Activated T-cell treated with anti-CD3 and anti-CD28 coated beads for 1 hour (primary cell): Measurements from ENCODE around the gene SLC26A6.

Experiments used
- DNase-seq: peaks from one replicate; pipeline ENCODE4 v3.0.0-alpha.2; 2020; ENCODE audit warnings: low read depth

SLC26A6 gene

GRCh38 chr3:48631516-48632448 is 3.5 kb downstream of the SLC26A6 start:
- DNase-seq: no peak

DNA sequence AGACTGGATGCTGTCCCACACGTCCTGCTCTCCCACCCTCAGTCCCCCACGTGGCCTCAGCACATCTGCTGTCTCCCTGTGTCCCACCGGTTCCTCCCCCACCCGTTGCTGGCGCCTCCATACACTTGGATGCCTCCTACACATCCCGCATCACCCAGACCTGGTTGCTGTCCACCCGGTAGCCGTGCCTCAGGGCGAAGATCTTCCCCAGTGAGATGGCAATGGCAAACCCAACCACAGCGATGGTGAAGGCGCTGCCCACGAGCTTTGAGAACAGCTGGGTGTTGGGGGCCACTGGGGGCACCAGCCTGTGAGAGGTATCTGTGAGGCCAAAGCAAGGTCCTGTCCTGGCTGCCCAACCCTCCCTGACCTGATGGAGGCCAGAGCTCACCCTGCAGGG is 4.4 kb downstream of the SLC26A6 start:
- no peak for DNase-seq

DNA sequence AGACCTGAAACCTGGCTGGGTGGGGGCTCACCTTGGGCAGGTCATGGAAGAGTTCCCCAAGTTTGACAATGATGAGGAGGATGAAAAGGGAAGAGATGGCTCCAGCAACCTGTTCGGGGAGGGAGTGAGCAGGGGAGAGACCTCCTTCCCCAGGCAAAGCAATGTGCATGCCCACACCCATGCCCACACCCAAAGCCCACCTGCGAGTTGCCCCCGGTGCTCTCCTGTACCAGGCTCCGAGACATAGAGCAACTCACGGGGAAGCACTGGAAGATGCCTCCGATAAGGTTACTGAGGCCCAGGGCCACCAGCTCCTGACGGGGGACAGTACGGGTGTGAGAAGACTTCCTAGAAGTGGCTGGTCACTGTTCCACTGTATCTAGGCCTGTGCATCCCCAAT is 4.9 kb downstream of the SLC26A6 start:
- no peak for DNase-seq

- DNase-seq: no peak
These were observed 5.4 kb downstream of the SLC26A6 start for GRCh38 chr3:48629894-48630293.

- DNase-seq: no peak
These were observed 6.8 kb downstream of the SLC26A6 start for GRCh38 chr3:48628277-48629017.

DNA sequence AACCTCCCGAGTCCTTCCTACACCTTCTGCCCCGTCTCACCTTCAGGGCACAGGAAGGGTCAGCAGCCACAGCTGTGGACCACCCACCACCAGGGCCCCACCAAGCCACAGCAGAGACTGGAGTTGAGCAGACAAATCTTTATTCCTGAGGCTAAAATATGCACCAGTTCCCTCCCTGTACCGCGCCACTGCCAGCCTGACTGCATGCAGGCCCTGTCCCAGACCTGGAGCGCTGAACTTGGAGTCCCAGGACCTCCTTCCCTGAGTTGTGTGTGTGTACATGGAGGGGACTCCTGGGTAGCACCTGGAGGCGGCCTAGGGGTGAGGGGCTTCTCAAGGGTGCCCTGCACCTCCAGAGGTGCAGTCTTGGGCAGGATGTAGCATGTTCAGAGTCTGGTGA is 9.7 kb downstream of the SLC26A6 start:
- no peak for DNase-seq

- DNase-seq: no peak
These were observed 10.5 kb downstream of the SLC26A6 start for GRCh38 chr3:48624767-48625166.

- no peak for DNase-seq
These were observed 11.3 kb downstream of the SLC26A6 start for GRCh38 chr3:48623851-48624547.

DNA sequence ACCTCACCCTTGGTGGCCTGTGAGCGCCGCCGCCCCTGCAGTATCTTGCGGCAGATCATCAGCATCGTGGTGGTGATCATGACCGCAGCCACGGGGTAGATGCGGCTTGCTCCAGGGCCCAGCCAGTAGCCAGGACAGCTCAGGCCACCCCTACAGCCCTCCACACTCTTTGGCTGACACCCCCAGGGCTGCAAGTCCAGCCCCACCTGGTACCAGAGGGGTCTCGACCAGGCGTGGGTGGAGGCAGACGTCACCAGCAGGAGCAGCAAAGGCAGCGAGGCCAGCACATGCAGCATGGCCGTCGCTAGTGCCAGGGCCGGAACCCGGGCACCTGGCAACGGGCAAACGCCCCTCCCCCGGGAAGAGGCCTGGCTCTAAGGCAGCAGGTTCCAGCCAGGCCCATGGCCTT is 13.8 kb downstream of the SLC26A6 start, which contains the start of gene TMEM89:
Gene TMEM89, minus strand, starts transcription at position 309 of the 409 bp plus-strand sequence. Its CDS starts 13 bp downstream, at position 296.
- DNase-seq: no peak

- no peak for DNase-seq
These were observed 15.4 kb downstream of the SLC26A6 start for GRCh38 chr3:48619541-48620524.

DNA sequence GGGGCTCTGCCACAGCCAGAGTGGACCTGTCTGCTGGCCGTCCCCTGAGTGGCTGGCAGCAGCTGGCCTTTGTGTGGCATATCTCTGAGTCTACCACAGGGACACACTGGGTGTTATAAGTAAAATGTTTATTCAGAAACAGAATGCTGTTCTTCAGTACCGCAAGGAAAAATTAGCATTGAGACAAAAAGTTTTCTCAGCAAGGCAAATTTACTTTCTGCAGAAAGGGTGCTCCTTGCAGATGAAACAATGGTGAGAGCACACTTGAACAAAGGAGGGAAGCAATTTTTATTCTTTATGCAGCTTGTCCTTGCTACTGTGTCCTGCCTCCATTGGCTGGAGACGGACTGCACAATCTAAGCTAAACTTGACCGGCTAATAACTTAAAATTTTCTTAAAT is 17.7 kb downstream of the SLC26A6 start:
- no peak for DNase-seq

DNA sequence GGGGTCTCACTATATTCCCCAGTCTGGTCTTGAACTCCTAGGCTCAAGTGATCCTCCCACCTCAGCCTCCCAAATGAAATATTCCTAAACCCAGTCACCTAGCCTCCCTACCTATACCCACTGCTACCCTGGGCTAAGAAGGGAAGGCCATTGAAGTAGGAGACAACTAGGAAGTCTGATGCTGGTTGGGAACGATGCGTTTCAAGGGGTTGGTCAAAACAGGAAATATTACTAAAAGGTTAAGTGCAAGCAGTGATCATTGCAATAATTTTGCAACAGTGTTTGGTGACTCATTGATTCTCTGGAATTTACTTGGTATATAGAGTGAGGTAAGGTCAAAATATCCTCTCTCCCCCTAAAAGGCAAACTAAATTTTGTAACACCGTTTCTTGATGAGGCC is 21.2 kb downstream of the SLC26A6 start:
- no peak for DNase-seq

DNA sequence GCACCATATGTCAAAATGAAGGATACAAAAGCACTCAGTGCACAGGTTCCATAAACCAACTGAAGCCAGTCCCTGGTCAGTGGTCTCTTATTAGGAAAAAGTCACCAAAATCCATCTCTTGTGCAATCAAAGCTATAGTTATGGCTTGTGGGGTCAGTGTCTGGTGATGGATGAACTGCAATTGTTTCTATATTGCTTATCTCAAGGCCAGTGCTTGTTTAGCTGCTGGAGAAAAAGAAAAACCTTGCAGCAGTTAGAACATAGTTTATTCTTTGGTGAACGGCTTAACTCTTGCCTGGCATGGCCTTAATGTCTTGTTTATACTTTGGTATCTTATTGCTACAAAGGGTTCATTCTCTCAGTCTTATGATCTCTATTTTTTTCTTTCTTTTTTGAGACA is 23.0 kb downstream of the SLC26A6 start:
- DNase-seq: no peak

DNA sequence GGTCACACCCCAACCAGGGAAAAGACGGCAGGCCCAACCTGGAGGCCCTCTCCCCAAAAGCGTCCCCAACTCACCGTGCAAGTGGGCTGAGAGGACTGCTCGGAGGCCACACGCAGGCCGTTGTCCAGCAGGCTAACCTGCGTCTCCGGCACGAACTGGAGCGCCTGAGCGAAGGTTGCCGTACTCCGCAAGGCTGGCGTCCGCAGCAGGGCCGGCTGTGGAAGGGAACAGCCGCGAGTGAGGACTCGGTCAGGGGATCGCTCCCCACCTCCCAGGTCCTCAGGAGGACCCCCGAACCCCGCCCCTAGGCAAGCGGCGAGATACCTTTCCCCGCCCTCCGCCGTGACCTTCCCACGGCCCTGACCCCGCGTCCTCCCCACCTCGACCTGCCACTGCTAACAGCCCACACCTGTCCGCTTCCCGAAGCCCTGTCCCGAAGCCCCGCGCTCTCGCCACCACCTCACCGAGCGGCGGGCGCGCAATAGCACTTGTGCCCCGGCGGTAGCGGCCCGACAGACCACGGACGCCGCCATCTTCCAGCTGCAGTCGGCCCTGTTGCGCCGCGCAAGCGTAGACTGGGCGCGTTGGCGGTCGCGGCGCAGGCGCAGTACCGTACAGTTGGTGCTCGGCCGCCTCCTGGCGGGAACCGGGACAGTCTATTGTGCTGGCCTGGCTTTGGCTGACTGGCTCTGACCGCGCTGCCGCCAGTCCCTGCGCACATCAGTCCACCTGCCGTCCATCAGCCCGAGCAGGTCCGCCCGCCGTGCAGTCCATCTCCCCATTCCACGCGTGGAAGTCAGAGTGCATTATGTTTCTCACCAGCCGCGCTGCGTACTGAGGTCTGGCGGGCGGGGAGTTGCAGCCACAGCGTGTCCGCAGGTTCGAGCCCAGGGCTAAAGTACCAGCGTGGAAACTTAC is 25.9 kb downstream of the SLC26A6 start, which contains the start of gene UQCRC1:
Gene UQCRC1, minus strand, starts transcription at position 559 of the 918 bp plus-strand sequence. Its CDS starts 26 bp downstream, at position 533.
- DNase-seq: peak; percentile 90

- no peak for DNase-seq
These were observed 27.7 kb downstream of the SLC26A6 start for GRCh38 chr3:48607519-48607918.

GRCh38 chr3:48601622-48601994 is 33.7 kb downstream of the SLC26A6 start:
- no peak for DNase-seq

DNA sequence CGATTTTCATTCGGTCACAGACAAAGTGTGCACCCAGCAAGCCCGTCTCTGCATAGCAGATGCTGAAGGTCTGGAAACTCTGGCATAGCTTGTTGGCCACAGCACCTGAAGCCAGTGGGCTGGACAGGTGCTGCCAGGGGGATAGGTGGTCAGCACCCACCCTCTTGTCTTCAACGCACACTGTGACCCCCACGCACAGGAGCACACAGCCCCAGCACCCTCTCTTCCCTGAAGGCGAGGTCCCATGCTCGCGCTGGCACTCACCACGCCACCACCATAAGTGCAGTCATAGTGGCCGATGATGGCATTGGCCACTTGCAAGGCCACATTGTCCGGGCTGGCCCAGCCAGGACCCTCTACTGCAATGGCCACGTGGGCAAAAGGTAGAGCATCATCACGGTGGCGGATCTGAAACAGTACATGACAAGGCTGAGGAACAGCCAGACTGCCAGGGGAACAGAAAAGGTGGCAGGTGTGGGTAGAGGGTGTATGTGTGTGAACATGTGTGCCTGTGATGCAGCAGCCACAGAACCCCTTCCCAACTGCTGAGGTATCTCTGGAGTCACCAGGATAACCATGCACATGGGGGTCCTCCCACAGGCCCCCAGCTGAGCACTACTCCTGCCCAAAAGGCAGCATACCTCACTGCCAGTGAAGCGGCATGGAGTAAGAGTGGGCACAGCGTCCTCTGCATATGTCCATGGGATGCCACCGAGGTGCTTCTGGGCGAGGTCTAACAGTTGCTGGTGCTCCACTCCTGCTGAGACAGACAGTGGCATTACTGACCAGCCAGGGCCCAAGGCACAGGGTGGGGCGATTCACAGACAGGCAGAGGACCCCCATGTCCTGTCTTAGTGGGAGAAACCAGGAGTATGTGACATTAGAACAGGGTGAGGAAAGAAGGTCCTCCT is 34.3 kb downstream of the SLC26A6 start:
- no peak for DNase-seq

- no peak for DNase-seq
These were observed 35.6 kb downstream of the SLC26A6 start for GRCh38 chr3:48599509-48600285.
